Nucleus accumbens (tissue), 56 donors: Measurements from ENCODE around the gene CCDC183.

Source experiments
- DNase-seq, 56 donors: peaks; one replicate each; lab custom pipeline; 2025; lab: John Stamatoyannopoulos, UW

The CCDC183 gene

GRCh38 chr9:136846376-136847087 lies 50.4 kb downstream of the CCDC183 start:
- no peak for DNase-seq

GRCh38 chr9:136847088-136847825 lies 51.1 kb downstream of the CCDC183 start:
- DNase-seq: no peak

GRCh38 chr9:136847826-136848392 lies 51.8 kb downstream of the CCDC183 start:
- DNase-seq: peak in 4 of 56 donors; percentile 13 to 54 (median 30)

- DNase-seq: peak in 3 of 56 donors; percentile 72 to 84 (median 81)
Measured at GRCh38 chr9:136848393-136849037, 52.4 kb downstream of the CCDC183 start.

- peak; percentile 88 to 99 (median 98) for DNase-seq
Measured at GRCh38 chr9:136849038-136849959, 53.2 kb downstream of the CCDC183 start, which contains the start of gene PHPT1. Gene PHPT1, plus strand, starts transcription at chr9:136849409. Its CDS starts 22 bp downstream, at chr9:136849431.

GRCh38 chr9:136849960-136850865 lies 54.1 kb downstream of the CCDC183 start:
- no peak for DNase-seq

GRCh38 chr9:136850866-136851775 lies 55.0 kb downstream of the CCDC183 start:
- no peak for DNase-seq

- DNase-seq: no peak
Measured at GRCh38 chr9:136851941-136852663, 56.0 kb downstream of the CCDC183 start, which contains the start of gene MAMDC4. Gene MAMDC4, plus strand, starts transcription at chr9:136852346. Its CDS starts 71 bp downstream, at chr9:136852417.

GRCh38 chr9:136852664-136853595 lies 56.8 kb downstream of the CCDC183 start:
- DNase-seq: no peak

- DNase-seq: no peak
Measured at GRCh38 chr9:136853596-136854112, 57.5 kb downstream of the CCDC183 start.

GRCh38 chr9:136854113-136854841 lies 58.1 kb downstream of the CCDC183 start:
- DNase-seq: no peak

GRCh38 chr9:136854842-136855460 lies 58.8 kb downstream of the CCDC183 start:
- DNase-seq: no peak

GRCh38 chr9:136855461-136856078 lies 59.4 kb downstream of the CCDC183 start:
- DNase-seq: no peak

- DNase-seq: no peak
Measured at GRCh38 chr9:136856079-136856476, 59.9 kb downstream of the CCDC183 start.
